ENCODE results near the gene VAPB.
A peak's percentile ranks its signal among the peaks of the same experiment; 100 is the strongest.
"Not testable (repeated sequence)": the region's sequence is repeated elsewhere in the genome, so short reads cannot be mapped to it uniquely, and the experiment has no call there.

VAPB gene

GRCh38 chr20:58388882-58389323, at the start of gene VAPB:
Gene VAPB (plus strand): TSS chr20:58389229. CDS start chr20:58389460, 231 bp downstream.
- peak; percentile 97 for DNase-seq

GRCh38 chr20:58339741-58340140, 49.3 kb upstream of the VAPB start:
- no peak for DNase-seq

- DNase-seq: no peak
Measured at GRCh38 chr20:58340151-58340550, 48.9 kb upstream of the VAPB start.

GRCh38 chr20:58340853-58341252, 48.2 kb upstream of the VAPB start:
- DNase-seq: no peak

- DNase-seq: no peak
Measured at GRCh38 chr20:58342104-58342945, 46.7 kb upstream of the VAPB start.

- DNase-seq: no peak
Measured at GRCh38 chr20:58344741-58345140, 44.3 kb upstream of the VAPB start.

- no peak for DNase-seq
Measured at GRCh38 chr20:58349570-58349969, 39.5 kb upstream of the VAPB start.

- DNase-seq: no peak
Measured at GRCh38 chr20:58352468-58352867, 36.6 kb upstream of the VAPB start.

- DNase-seq: no peak
Measured at GRCh38 chr20:58359441-58359840, 29.6 kb upstream of the VAPB start.

GRCh38 chr20:58360936-58361335, 28.1 kb upstream of the VAPB start:
- DNase-seq: no peak

GRCh38 chr20:58361481-58362205, 27.4 kb upstream of the VAPB start:
- DNase-seq: no peak

- no peak for DNase-seq
Measured at GRCh38 chr20:58362206-58362516, 26.9 kb upstream of the VAPB start.

GRCh38 chr20:58362970-58363369, 26.1 kb upstream of the VAPB start:
- DNase-seq: no peak

- DNase-seq: no peak
Measured at GRCh38 chr20:58366866-58367265, 22.2 kb upstream of the VAPB start.

GRCh38 chr20:58372806-58373205, 16.2 kb upstream of the VAPB start:
- DNase-seq: no peak

GRCh38 chr20:58373296-58373695, 15.7 kb upstream of the VAPB start:
- not testable (repeated sequence) for DNase-seq

- DNase-seq: no peak
Measured at GRCh38 chr20:58374027-58374850, 14.8 kb upstream of the VAPB start.

- DNase-seq: no peak
Measured at GRCh38 chr20:58374906-58375758, 13.9 kb upstream of the VAPB start.

GRCh38 chr20:58375759-58376352, 13.2 kb upstream of the VAPB start:
- DNase-seq: no peak

GRCh38 chr20:58377017-58377416, 12.0 kb upstream of the VAPB start:
- no peak for DNase-seq

- no peak for DNase-seq
Measured at GRCh38 chr20:58377766-58378401, 11.1 kb upstream of the VAPB start.

- DNase-seq: no peak
Measured at GRCh38 chr20:58378704-58379103, 10.3 kb upstream of the VAPB start.
